Astrocyte (in vitro differentiated cells and primary cell): ENCODE measurements around the gene ABHD10. TPM values are rescaled to one million over a fixed set of nuclear protein-coding genes. Genes with fewer than 3 reads are reported as not detected.

ENCODE experiments used
- DNase-seq: peaks from one replicate; pipeline ENCODE4 v3.0.0-alpha.2; 2010; ENCODE audit warnings: low read depth
- FAIRE-seq: peaks from 2 replicates; lab custom pipeline; 2011; peaks lifted over from hg19 to GRCh38; lab: Jason Lieb, UNC
- H2AFZ ChIP-seq: 2 replicates; pipeline ENCODE4 v1.6.0; 2012; ENCODE audit warnings: low read depth, low read length, inconsistent platforms
- H3K27ac ChIP-seq: 2 replicates; pipeline ENCODE4 v1.5.1; 2011; ENCODE audit warnings: low read depth, low read length, inconsistent platforms
- H3K27me3 ChIP-seq: 2 replicates; pipeline ENCODE4 v1.6.0; 2011; ENCODE audit warnings: low read length, inconsistent platforms; ENCODE audit not compliant: insufficient read depth
- H3K36me3 ChIP-seq: 2 replicates; pipeline ENCODE4 v1.5.1; 2011; ENCODE audit warnings: low read length, inconsistent platforms; ENCODE audit not compliant: insufficient read depth
- H3K4me1 ChIP-seq: 2 replicates; pipeline ENCODE4 v1.5.1; 2011; ENCODE audit warnings: low read length, inconsistent platforms; ENCODE audit not compliant: insufficient read depth
- H3K4me2 ChIP-seq: 2 replicates; pipeline ENCODE4 v1.6.0; 2012; ENCODE audit warnings: low read length, inconsistent platforms
- H3K4me3 ChIP-seq: 2 replicates; pipeline ENCODE4 v1.5.1; 2011; ENCODE audit warnings: low read depth, mild to moderate bottlenecking, low read length, inconsistent platforms; ENCODE audit not compliant: insufficient read depth
- H3K79me2 ChIP-seq: 2 replicates; pipeline ENCODE4 v1.6.0; 2012; ENCODE audit warnings: mild to moderate bottlenecking, low read length, inconsistent platforms; ENCODE audit not compliant: insufficient read depth
- H3K9ac ChIP-seq: 2 replicates; pipeline ENCODE4 v1.6.0; 2012; ENCODE audit warnings: mild to moderate bottlenecking, low read length, inconsistent platforms
- H3K9me3 ChIP-seq: 2 replicates; pipeline ENCODE4 v1.5.1; 2012; ENCODE audit warnings: low read depth, mild to moderate bottlenecking, low read length, inconsistent platforms; ENCODE audit not compliant: insufficient read depth
- H4K20me1 ChIP-seq: 2 replicates; pipeline ENCODE4 v1.6.0; 2012; ENCODE audit warnings: low read length, inconsistent platforms; ENCODE audit not compliant: insufficient read depth
- H3K27ac Mint-ChIP-seq: one replicate; pipeline ENCODE4 v1.8.0; 2021; ENCODE audit warnings: mild to moderate bottlenecking, mixed read lengths; ENCODE audit not compliant: unreplicated experiment
- H3K27me3 Mint-ChIP-seq: one replicate; pipeline ENCODE4 v1.8.0; 2021; ENCODE audit warnings: low read depth, mixed read lengths; ENCODE audit not compliant: unreplicated experiment
- H3K36me3 Mint-ChIP-seq: one replicate; pipeline ENCODE4 v1.8.0; 2021; ENCODE audit warnings: low read depth, mixed read lengths; ENCODE audit not compliant: unreplicated experiment
- H3K4me1 Mint-ChIP-seq: one replicate; pipeline ENCODE4 v1.8.0; 2021; ENCODE audit warnings: low read depth, mixed read lengths; ENCODE audit not compliant: unreplicated experiment
- H3K4me3 Mint-ChIP-seq: one replicate; pipeline ENCODE4 v1.8.0; 2021; ENCODE audit warnings: mild to moderate bottlenecking, moderate library complexity, mixed read lengths; ENCODE audit not compliant: unreplicated experiment
- H3K9me3 Mint-ChIP-seq: one replicate; pipeline ENCODE4 v1.8.0; 2021; ENCODE audit warnings: mild to moderate bottlenecking, mixed read lengths; ENCODE audit not compliant: unreplicated experiment
- EZH2 ChIP-seq: IDR thresholded peaks from 2 replicates; pipeline ENCODE4 v1.6.1; 2012; ENCODE audit warnings: mild to moderate bottlenecking, low read length, inconsistent platforms; ENCODE audit not compliant: insufficient read depth
- total RNA-seq: library from RNA; stranded (reverse); gene quantifications from 2 replicates; pipeline ENCODE4 v1.2.1, GENCODE V29; 2021
- TF ChIP-seq, protein P1 (sequence below): IDR thresholded peaks from 2 replicates; pipeline ENCODE4 v1.5.1; 2011; ENCODE audit warnings: low read depth, mild to moderate bottlenecking, inconsistent platforms, low read length, moderate library complexity; ENCODE audit not compliant: insufficient read depth

The ABHD10 gene
- total RNA-seq, 1 donor from 2014 or later: 26.6 TPM

- H2AFZ ChIP-seq: no peak overlapping the region
- TF ChIP-seq, protein P1, sequence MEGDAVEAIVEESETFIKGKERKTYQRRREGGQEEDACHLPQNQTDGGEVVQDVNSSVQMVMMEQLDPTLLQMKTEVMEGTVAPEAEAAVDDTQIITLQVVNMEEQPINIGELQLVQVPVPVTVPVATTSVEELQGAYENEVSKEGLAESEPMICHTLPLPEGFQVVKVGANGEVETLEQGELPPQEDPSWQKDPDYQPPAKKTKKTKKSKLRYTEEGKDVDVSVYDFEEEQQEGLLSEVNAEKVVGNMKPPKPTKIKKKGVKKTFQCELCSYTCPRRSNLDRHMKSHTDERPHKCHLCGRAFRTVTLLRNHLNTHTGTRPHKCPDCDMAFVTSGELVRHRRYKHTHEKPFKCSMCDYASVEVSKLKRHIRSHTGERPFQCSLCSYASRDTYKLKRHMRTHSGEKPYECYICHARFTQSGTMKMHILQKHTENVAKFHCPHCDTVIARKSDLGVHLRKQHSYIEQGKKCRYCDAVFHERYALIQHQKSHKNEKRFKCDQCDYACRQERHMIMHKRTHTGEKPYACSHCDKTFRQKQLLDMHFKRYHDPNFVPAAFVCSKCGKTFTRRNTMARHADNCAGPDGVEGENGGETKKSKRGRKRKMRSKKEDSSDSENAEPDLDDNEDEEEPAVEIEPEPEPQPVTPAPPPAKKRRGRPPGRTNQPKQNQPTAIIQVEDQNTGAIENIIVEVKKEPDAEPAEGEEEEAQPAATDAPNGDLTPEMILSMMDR: peak; percentile 87
- TF ChIP-seq EZH2: no peak
- H3K36me3 ChIP-seq: peaks cover 63% of the 10 kb centered on the region
- H3K4me2 ChIP-seq: no peak overlapping the region
- peak overlapping the region; percentile 18 for H3K9ac ChIP-seq
- no peaks in the 10 kb centered on the region for H3K79me2 ChIP-seq
- no peaks in the 10 kb centered on the region for H4K20me1 ChIP-seq
- peaks cover 8% of the 10 kb centered on the region for H3K4me1 ChIP-seq
- H3K27ac Mint-ChIP-seq: peak overlapping the region; percentile 36
- peak overlapping the region; percentile 2 for H3K27ac ChIP-seq
- FAIRE-seq (peak; percentile 34), DNase-seq (peak; percentile 65)
- H3K36me3 Mint-ChIP-seq: peaks cover 14% of the 10 kb centered on the region
- peak overlapping the region; percentile 41 for H3K4me3 Mint-ChIP-seq
- no peaks in the 10 kb centered on the region for H3K27me3 ChIP-seq
- no peak overlapping the region for H3K4me3 ChIP-seq
- no peaks in the 10 kb centered on the region for H3K27me3 Mint-ChIP-seq
- no peaks in the 10 kb centered on the region for H3K9me3 Mint-ChIP-seq
- H3K4me1 Mint-ChIP-seq: peaks cover 15% of the 10 kb centered on the region
- no peaks in the 10 kb centered on the region for H3K9me3 ChIP-seq
Measured at GRCh38 chr3:111967651-111968274, 11.1 kb upstream of the ABHD10 start.

DNA sequence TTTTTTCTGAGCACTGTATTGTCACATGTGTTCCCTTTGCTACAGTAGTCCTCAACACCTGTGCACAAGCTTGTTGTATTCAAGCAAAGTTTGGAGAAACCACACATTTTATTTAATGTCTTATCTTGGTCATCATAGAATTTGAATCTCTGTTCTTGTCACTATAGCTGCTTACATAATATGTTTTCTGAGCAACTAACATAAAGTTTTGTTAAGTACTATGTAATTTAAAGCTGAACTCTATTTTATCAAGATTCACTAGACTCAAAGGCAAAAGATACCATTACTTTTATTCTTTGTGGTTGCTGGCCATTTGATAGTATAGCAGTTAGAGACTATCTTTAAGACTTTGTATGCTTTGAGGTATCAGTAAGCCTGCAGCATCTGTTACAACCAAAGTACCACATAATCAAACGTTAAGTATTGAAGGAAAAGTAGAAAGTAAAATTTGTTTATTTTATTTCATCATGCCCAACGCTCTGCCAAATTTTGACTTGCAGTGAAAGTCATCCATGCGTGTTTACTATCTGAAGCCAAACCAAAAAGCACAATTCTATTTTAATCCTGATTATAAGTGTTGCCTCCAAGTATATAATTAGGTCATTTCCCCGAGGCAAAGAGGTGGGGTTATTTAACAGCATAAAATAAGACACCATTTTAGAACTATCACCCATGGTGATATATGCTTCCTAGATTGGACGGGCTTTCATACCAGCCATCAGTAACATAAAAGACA lies 10.3 kb upstream of the ABHD10 start:
- Mint-ChIP-seq H3K36me3 (peaks cover 11% of the 10 kb centered on the region), H3K4me1 (peaks cover 9% of the 10 kb centered on the region), H3K27me3 (no peaks in the 10 kb centered on the region), H3K27ac (no peak overlapping the region), H3K4me3 (no peak overlapping the region), H3K9me3 (no peaks in the 10 kb centered on the region)
- Histone ChIP-seq H3K4me1 (peaks cover 3% of the 10 kb centered on the region), H4K20me1 (no peaks in the 10 kb centered on the region), H3K4me2 (no peak overlapping the region), H2AFZ (no peak overlapping the region), H3K36me3 (peaks cover 65% of the 10 kb centered on the region), H3K79me2 (no peaks in the 10 kb centered on the region), H3K4me3 (no peak overlapping the region), H3K9me3 (no peaks in the 10 kb centered on the region), H3K9ac (no peak overlapping the region), H3K27ac (no peak overlapping the region), H3K27me3 (no peaks in the 10 kb centered on the region)
- FAIRE-seq: no peak
- DNase-seq: no peak
- TF ChIP-seq EZH2: no peak
- TF ChIP-seq, protein P1: no peak

GRCh38 chr3:111970376-111970775 lies 8.4 kb upstream of the ABHD10 start:
- peak; percentile 29 for FAIRE-seq
- H3K27me3 Mint-ChIP-seq: no peaks in the 10 kb centered on the region
- DNase-seq: no peak

More at GRCh38 chr3:111970376-111970775, 8.4 kb upstream of the ABHD10 start:
- Mint-ChIP-seq H3K4me1 (peaks cover 5% of the 10 kb centered on the region), H3K36me3 (peaks cover 14% of the 10 kb centered on the region), H3K4me3 (no peak overlapping the region), H3K27ac (no peak overlapping the region), H3K9me3 (no peaks in the 10 kb centered on the region)
- Histone ChIP-seq H3K4me1 (no peaks in the 10 kb centered on the region), H3K4me3 (no peak overlapping the region), H3K9me3 (no peaks in the 10 kb centered on the region), H3K27me3 (no peaks in the 10 kb centered on the region), H3K27ac (no peak overlapping the region), H2AFZ (no peak overlapping the region), H3K9ac (no peak overlapping the region), H3K4me2 (no peak overlapping the region), H3K79me2 (no peaks in the 10 kb centered on the region), H4K20me1 (no peaks in the 10 kb centered on the region), H3K36me3 (peaks cover 67% of the 10 kb centered on the region)
- no peak for TF ChIP-seq EZH2
- TF ChIP-seq, protein P1: no peak
